ENCODE data around the gene DLGAP1. TPM values are rescaled to one million over a fixed set of nuclear protein-coding genes. Genes with fewer than 3 reads are reported as not detected.

DLGAP1 gene
- total and polyA plus RNA-seq, 4 donors, result 0.06 to 1.2 (median 0.17) TPM; not detected in 1

DNA sequence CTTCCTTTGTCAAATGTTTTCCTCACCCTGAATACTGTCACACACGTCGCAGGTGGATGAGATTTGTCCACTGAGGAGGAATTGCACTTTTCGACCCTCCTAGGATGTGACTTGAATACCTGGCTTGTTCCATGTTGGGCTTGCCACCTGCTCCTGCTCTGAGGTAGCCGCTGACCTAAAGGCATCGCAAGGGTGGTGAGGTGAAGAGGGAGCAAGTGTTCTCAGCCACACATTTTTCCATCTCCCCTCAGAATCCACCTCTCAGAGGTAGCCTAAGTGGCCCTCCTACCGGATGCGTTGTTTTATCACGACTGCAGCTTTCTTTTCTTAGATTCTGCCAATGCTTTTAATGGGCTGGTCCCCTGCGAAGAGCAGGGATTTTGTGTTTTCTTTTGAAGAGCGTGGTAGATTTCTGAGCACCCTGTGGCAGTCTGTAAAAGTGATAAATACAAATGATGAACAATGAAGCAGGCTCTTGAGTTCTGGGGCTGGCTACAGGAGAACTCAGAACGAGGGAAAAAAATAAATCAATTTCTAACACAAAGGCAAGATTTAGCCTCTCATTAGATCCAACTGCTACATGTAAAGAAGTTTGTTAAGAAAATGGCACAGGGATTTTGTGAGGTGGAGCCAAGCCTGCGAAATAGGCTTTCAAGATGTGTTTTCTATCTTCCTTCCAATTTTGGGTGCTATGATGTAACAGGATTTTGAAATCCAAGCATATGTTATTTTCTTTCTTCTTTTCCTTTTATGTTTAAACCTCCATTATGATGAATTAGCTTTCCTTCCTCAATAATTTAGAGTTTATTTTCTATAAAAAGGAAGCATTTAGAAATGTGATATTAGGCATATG is 618.4 kb downstream of the DLGAP1 start:
- Histone ChIP-seq H3K9me3 (ENCODE audit: control insufficient read depth in 4 of 4, low read length in 3 of 4) (no peaks in the 10 kb centered on the region), H3K4me3 (ENCODE audit: low read depth in 1 of 3, low read length in 3 of 3) (no peak overlapping the region), H3K9ac (ENCODE audit: low read depth in 1 of 2, low read length in 2 of 2) (no peak overlapping the region), H3K27me3 (ENCODE audit: control insufficient read depth in 4 of 4, insufficient read depth in 4 of 4, low read length in 3 of 4) (no peaks in the 10 kb centered on the region), H3K4me1 (ENCODE audit: control insufficient read depth in 4 of 4, insufficient read depth in 4 of 4, low read length in 3 of 4) (no peaks in the 10 kb centered on the region), H3K27ac (ENCODE audit: low read depth in 1 of 2, low read length in 2 of 2) (no peak overlapping the region), H3K36me3 (ENCODE audit: control insufficient read depth in 4 of 4, insufficient read depth in 3 of 4, low read depth in 1 of 4, low read length in 3 of 4) (no peaks in the 10 kb centered on the region)
- DNase-seq (ENCODE audit: low spot score), result no peak
- TF ChIP-seq EGR1 (IDR thresholded peaks at IDR 0.05; ENCODE audit: low read depth in 2 of 2), result no peak
- WGBS, result 80% methylated on average over 12 of the region's 12 CpGs

DNA sequence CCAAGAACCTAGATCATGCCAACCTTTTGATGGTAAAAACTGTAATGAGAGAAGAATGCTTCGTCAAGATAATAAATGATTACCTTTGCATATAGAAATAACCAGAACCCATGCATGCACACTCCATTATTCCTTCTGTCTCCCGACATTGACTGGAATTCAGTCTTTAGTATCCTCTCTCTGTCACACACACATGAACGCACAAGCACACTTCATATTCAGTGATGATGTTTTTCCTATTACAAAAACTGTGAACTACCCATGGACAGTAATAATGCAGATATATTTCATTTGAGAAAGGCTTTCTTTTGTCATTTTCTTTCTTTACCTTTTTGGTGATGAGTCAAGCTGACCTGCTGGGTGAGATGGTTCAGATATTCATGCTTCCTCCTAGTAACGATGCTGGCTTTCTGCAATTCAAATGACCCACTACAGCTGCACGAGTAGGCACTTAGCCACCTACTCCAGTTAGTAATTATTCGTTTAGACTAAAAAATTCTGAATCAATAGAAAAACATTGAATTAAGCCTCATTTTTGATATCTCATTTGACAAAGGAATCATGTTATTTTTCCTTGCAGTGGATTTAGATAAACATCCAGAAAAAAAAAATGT is 623.0 kb downstream of the DLGAP1 start:
- Histone ChIP-seq H3K36me3 (ENCODE audit: control insufficient read depth in 4 of 4, insufficient read depth in 3 of 4, low read depth in 1 of 4, low read length in 3 of 4) (no peaks in the 10 kb centered on the region), H3K9ac (ENCODE audit: low read depth in 1 of 2, low read length in 2 of 2) (no peak overlapping the region), H3K4me1 (ENCODE audit: control insufficient read depth in 4 of 4, insufficient read depth in 4 of 4, low read length in 3 of 4) (no peaks in the 10 kb centered on the region), H3K27me3 (ENCODE audit: control insufficient read depth in 4 of 4, insufficient read depth in 4 of 4, low read length in 3 of 4) (no peaks in the 10 kb centered on the region), H3K4me3 (ENCODE audit: low read depth in 1 of 3, low read length in 3 of 3) (no peak overlapping the region), H3K9me3 (ENCODE audit: control insufficient read depth in 4 of 4, low read length in 3 of 4) (no peaks in the 10 kb centered on the region), H3K27ac (ENCODE audit: low read depth in 1 of 2, low read length in 2 of 2) (no peak overlapping the region)
- no peak for TF ChIP-seq YY1 (IDR thresholded peaks at IDR 0.05)
- TF ChIP-seq FOXA2 (IDR thresholded peaks at IDR 0.05), result no peak
- no peak for TF ChIP-seq GABPA (IDR thresholded peaks at IDR 0.05 in 1 of 2, conservative IDR thresholded peaks at IDR 0.05 in 1 of 2)
- no peak for TF ChIP-seq HNF4A (conservative IDR thresholded peaks at IDR 0.05)
- no peak for TF ChIP-seq RAD21 (IDR thresholded peaks at IDR 0.05)
- no peak for TF ChIP-seq FOXA1 (IDR thresholded peaks at IDR 0.05)
- TF ChIP-seq JUND (IDR thresholded peaks at IDR 0.05), result no peak
- TF ChIP-seq NR2F2 (IDR thresholded peaks at IDR 0.05), result no peak
- no peak for DNase-seq (ENCODE audit: low spot score)
- WGBS, result 73% methylated on average over 6 of the region's 6 CpGs

DNA sequence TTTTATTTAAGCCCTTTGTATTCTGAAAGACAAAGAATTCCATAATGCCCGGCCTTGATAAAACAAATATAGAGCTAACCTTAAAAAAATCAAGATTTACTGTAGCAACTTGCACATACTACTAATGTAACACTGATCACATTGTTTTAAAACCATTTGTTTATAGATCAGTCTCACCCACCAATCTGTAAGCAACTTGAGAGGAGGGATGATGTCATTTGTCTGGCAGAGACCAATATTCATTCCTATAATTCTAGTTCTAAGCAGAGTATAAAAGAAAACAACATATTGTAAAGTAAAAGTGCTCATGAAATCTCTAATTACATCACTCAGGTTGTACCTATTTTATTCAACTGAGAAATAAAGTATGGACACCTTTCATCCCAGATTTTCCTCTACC is 624.5 kb downstream of the DLGAP1 start:
- Histone ChIP-seq H3K4me1 (ENCODE audit: control insufficient read depth in 4 of 4, insufficient read depth in 4 of 4, low read length in 3 of 4) (no peaks in the 10 kb centered on the region), H3K27ac (ENCODE audit: low read depth in 1 of 2, low read length in 2 of 2) (no peak overlapping the region), H3K27me3 (ENCODE audit: control insufficient read depth in 4 of 4, insufficient read depth in 4 of 4, low read length in 3 of 4) (no peaks in the 10 kb centered on the region), H3K4me3 (ENCODE audit: low read depth in 1 of 3, low read length in 3 of 3) (no peak overlapping the region), H3K9ac (ENCODE audit: low read depth in 1 of 2, low read length in 2 of 2) (no peak overlapping the region), H3K36me3 (ENCODE audit: control insufficient read depth in 4 of 4, insufficient read depth in 3 of 4, low read depth in 1 of 4, low read length in 3 of 4) (no peaks in the 10 kb centered on the region), H3K9me3 (ENCODE audit: control insufficient read depth in 4 of 4, low read length in 3 of 4) (no peaks in the 10 kb centered on the region)
- WGBS, result 98% methylated on average over 1 of the region's 1 CpG
- no peak for DNase-seq (ENCODE audit: low spot score)
- TF ChIP-seq NR2F2 (IDR thresholded peaks at IDR 0.05) (no peak), GABPA (IDR thresholded peaks at IDR 0.05 in 1 of 2, conservative IDR thresholded peaks at IDR 0.05 in 1 of 2) (no peak), SP1 (IDR thresholded peaks at IDR 0.05) (no peak), YY1 (IDR thresholded peaks at IDR 0.05) (no peak), HNF4G (IDR thresholded peaks at IDR 0.05) (no peak), JUND (IDR thresholded peaks at IDR 0.05) (no peak), EGR1 (IDR thresholded peaks at IDR 0.05; ENCODE audit: low read depth in 2 of 2) (no peak), FOXA2 (IDR thresholded peaks at IDR 0.05) (no peak), HNF4A (conservative IDR thresholded peaks at IDR 0.05) (no peak)
- TF ChIP-seq, protein P1, sequence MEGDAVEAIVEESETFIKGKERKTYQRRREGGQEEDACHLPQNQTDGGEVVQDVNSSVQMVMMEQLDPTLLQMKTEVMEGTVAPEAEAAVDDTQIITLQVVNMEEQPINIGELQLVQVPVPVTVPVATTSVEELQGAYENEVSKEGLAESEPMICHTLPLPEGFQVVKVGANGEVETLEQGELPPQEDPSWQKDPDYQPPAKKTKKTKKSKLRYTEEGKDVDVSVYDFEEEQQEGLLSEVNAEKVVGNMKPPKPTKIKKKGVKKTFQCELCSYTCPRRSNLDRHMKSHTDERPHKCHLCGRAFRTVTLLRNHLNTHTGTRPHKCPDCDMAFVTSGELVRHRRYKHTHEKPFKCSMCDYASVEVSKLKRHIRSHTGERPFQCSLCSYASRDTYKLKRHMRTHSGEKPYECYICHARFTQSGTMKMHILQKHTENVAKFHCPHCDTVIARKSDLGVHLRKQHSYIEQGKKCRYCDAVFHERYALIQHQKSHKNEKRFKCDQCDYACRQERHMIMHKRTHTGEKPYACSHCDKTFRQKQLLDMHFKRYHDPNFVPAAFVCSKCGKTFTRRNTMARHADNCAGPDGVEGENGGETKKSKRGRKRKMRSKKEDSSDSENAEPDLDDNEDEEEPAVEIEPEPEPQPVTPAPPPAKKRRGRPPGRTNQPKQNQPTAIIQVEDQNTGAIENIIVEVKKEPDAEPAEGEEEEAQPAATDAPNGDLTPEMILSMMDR (IDR thresholded peaks at IDR 0.05; ENCODE audit: low read depth, low read length, missing input control), result no peak
- TF ChIP-seq, protein P2, sequence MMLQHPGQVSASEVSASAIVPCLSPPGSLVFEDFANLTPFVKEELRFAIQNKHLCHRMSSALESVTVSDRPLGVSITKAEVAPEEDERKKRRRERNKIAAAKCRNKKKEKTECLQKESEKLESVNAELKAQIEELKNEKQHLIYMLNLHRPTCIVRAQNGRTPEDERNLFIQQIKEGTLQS (IDR thresholded peaks at IDR 0.05), result no peak
- TF ChIP-seq, protein P3, sequence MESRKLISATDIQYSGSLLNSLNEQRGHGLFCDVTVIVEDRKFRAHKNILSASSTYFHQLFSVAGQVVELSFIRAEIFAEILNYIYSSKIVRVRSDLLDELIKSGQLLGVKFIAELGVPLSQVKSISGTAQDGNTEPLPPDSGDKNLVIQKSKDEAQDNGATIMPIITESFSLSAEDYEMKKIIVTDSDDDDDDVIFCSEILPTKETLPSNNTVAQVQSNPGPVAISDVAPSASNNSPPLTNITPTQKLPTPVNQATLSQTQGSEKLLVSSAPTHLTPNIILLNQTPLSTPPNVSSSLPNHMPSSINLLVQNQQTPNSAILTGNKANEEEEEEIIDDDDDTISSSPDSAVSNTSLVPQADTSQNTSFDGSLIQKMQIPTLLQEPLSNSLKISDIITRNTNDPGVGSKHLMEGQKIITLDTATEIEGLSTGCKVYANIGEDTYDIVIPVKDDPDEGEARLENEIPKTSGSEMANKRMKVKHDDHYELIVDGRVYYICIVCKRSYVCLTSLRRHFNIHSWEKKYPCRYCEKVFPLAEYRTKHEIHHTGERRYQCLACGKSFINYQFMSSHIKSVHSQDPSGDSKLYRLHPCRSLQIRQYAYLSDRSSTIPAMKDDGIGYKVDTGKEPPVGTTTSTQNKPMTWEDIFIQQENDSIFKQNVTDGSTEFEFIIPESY (IDR thresholded peaks at IDR 0.05), result no peak
- TF ChIP-seq, protein P4, sequence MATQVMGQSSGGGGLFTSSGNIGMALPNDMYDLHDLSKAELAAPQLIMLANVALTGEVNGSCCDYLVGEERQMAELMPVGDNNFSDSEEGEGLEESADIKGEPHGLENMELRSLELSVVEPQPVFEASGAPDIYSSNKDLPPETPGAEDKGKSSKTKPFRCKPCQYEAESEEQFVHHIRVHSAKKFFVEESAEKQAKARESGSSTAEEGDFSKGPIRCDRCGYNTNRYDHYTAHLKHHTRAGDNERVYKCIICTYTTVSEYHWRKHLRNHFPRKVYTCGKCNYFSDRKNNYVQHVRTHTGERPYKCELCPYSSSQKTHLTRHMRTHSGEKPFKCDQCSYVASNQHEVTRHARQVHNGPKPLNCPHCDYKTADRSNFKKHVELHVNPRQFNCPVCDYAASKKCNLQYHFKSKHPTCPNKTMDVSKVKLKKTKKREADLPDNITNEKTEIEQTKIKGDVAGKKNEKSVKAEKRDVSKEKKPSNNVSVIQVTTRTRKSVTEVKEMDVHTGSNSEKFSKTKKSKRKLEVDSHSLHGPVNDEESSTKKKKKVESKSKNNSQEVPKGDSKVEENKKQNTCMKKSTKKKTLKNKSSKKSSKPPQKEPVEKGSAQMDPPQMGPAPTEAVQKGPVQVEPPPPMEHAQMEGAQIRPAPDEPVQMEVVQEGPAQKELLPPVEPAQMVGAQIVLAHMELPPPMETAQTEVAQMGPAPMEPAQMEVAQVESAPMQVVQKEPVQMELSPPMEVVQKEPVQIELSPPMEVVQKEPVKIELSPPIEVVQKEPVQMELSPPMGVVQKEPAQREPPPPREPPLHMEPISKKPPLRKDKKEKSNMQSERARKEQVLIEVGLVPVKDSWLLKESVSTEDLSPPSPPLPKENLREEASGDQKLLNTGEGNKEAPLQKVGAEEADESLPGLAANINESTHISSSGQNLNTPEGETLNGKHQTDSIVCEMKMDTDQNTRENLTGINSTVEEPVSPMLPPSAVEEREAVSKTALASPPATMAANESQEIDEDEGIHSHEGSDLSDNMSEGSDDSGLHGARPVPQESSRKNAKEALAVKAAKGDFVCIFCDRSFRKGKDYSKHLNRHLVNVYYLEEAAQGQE (IDR thresholded peaks at IDR 0.05), result no peak

Measured in liver (tissue), 9 donors.